K562 (cell line): ENCODE measurements around the gene NECTIN1. TPM values are rescaled to one million over a fixed set of nuclear protein-coding genes. Genes with fewer than 3 reads are reported as not detected.

ENCODE experiments used
- ASH1L ChIP-seq: fragments of 450-650 bp; IDR thresholded peaks from 2 replicates; pipeline ENCODE4 v1.6.1; 2018; ENCODE audit warnings: borderline replicate concordance, mild to moderate bottlenecking, low read depth; ENCODE audit not compliant: partially characterized antibody
- HMG20B ChIP-seq: fragments of 250-450 bp; sonication (Bioruptor Pico); IDR thresholded peaks from 2 replicates; pipeline ENCODE4 v1.5.0; 2021; ENCODE audit warnings: mild to moderate bottlenecking
- MXI1 ChIP-seq: IDR thresholded peaks from 2 replicates; pipeline ENCODE4 v1.6.1; 2011; ENCODE audit warnings: low read depth, mild to moderate bottlenecking, improper control_type of control experiment, low read length
- PRPF4 ChIP-seq: fragments of 200-400 bp; formaldehyde crosslinking; IDR thresholded peaks from one replicate; pipeline ENCODE4 v1.6.1; 2017; ENCODE audit warnings: low read length, low read depth, mild to moderate bottlenecking; ENCODE audit not compliant: insufficient read depth, poor library complexity, severe bottlenecking
- PTTG1 ChIP-seq: fragments of 450-650 bp; IDR thresholded peaks from 2 replicates; pipeline ENCODE4 v1.6.1; 2016; ENCODE audit warnings: low read depth, mild to moderate bottlenecking, missing genetic modification characterization, missing compliant biosample characterization
- RNF2 ChIP-seq: sonication (generic); IDR thresholded peaks from 2 replicates; pipeline ENCODE4 v1.6.1; 2016
- TRIM25 ChIP-seq: fragments of 450-650 bp; IDR thresholded peaks from 2 replicates; pipeline ENCODE4 v1.7.0; 2016; ENCODE audit warnings: borderline replicate concordance
- UBTF ChIP-seq, 2 experiments: IDR thresholded peaks; 2 replicates each; pipeline ENCODE4 v1.6.1; 2012; ENCODE audit warnings: improper control_type of control experiment in 2 of 2, low read depth in 2 of 2, low read length in 2 of 2, borderline replicate concordance in 1 of 2
- ZBED1 ChIP-seq: IDR thresholded peaks from 2 replicates; pipeline ENCODE4 v1.6.1; 2014
- ZBTB49 ChIP-seq: sonication (generic); formaldehyde crosslinking; IDR thresholded peaks from 2 replicates; pipeline ENCODE4 v1.8.0; 2022; ENCODE audit warnings: missing genetic modification reagents, mild to moderate bottlenecking, borderline replicate concordance
- ZNF121 ChIP-seq: sonication (generic); formaldehyde crosslinking; conservative IDR thresholded peaks from 2 replicates; pipeline ENCODE4 v1.8.0; 2022; ENCODE audit warnings: missing genetic modification reagents
- ZNF282 ChIP-seq: sonication (generic); formaldehyde crosslinking; IDR thresholded peaks from 2 replicates; pipeline ENCODE4 v1.8.1; 2023; ENCODE audit warnings: missing genetic modification reagents
- ZNF699 ChIP-seq: fragments of 250-450 bp; sonication (Bioruptor Pico); IDR thresholded peaks from 2 replicates; pipeline ENCODE4 v1.8.0; 2021; ENCODE audit warnings: mild to moderate bottlenecking, moderate library complexity; ENCODE audit not compliant: insufficient replicate concordance
- polyA plus RNA-seq, 8 experiments: library from polyadenylated mRNA; depleted of rRNA in 4 of 8; stranded (reverse) in 5 of 8; unstranded in 3 of 8; fragments of >200 nt; fragmentation: Nextera tagmentation in 2 of 8; fragmentation: Illumina TruSeq in 1 of 8; extraction: Ambion mirVana in 2 of 8; extraction: Trizol in 1 of 8; gene quantifications; 2 replicates each; pipeline versions ENCODE4 v1.2.1 to v1.2.3, GENCODE V29; 2011 to 2014; ENCODE audit warnings: inconsistent platforms in 1 of 8, missing spikeins in 1 of 8
- total RNA-seq, 7 experiments: library from RNA; depleted of rRNA in 6 of 7; stranded (reverse); fragments of >200 nt in 6 of 7; fragmentation: Illumina TruSeq in 2 of 7; extraction: Trizol in 2 of 7; gene quantifications; 2 replicates each; pipeline versions ENCODE4 v1.2.1 to v1.2.3, GENCODE V29; 2011 to 2021; ENCODE audit warnings: low replicate concordance in 1 of 7

Gene NECTIN1
- total and polyA plus RNA-seq, 9 of the 15 experiments (the other 6 are each of a cell fraction or from before 2014, with no cell fraction given) = 0.09 to 0.53 (median 0.23) TPM; not detected in 2

- TF ChIP-seq ASH1L (no peak), ZNF699 (no peak), TRIM25 (no peak), ZBED1 (0 out of 2 replicates have a peak, but pooled peaks have one; percentile 63), PRPF4 (no peak), ZNF282 (CRISPR knock-in tag) (no peak), RNF2 (peak; percentile 71; the same call in 1 of the 2 replicates), ZBTB49 (CRISPR knock-in tag) (no peak), UBTF (IDR thresholded peaks at IDR 0.05; ENCODE audit: borderline replicate concordance in 1 of 2, low read depth in 2 of 2, low read length in 2 of 2) (no peak), MXI1 (no peak), PTTG1 (tag) (no peak), ZNF121 (no peak), HMG20B (CRISPR knock-in tag) (no peak)
Measured at GRCh38 chr11:119594639-119595249, 134.3 kb downstream of the NECTIN1 start (continued).
